PFSK-1 (cell line): ENCODE data around the gene MAN2A2.

ENCODE experiments used
- FOXP2 ChIP-seq: optimal IDR thresholded peaks from 2 replicates; pipeline ENCODE3; 2011; ENCODE audit warnings: borderline replicate concordance, control low read depth, inconsistent platforms; ENCODE audit not compliant: insufficient read depth; ENCODE audit errors: extremely low read length, extremely low read depth
- POLR2AphosphoS5 ChIP-seq: IDR thresholded peaks from 2 replicates; pipeline ENCODE4 v1.6.1; 2012; ENCODE audit warnings: low read depth, mild to moderate bottlenecking, control low read depth, low read length, moderate library complexity
- SIN3A ChIP-seq: IDR thresholded peaks from 2 replicates; pipeline ENCODE4 v1.6.1; 2012; ENCODE audit warnings: mild to moderate bottlenecking, low read length, moderate library complexity, borderline replicate concordance; ENCODE audit not compliant: insufficient read depth
- TAF1 ChIP-seq: IDR thresholded peaks from 2 replicates; pipeline ENCODE4 v1.6.1; 2012; ENCODE audit warnings: low read length, control low read depth, borderline replicate concordance; ENCODE audit not compliant: insufficient read depth
- TF ChIP-seq, protein P1 (sequence below), 2 experiments: IDR thresholded peaks; 2 replicates each; pipeline versions ENCODE4 v1.6.1 to v1.8.0; 2011 to 2012; ENCODE audit warnings: low read depth in 2 of 2, low read length in 2 of 2, control low read depth in 1 of 2, inconsistent platforms in 1 of 2, mild to moderate bottlenecking in 1 of 2, moderate library complexity in 1 of 2; ENCODE audit not compliant: insufficient read depth in 1 of 2

Gene MAN2A2

GRCh38 chr15:90864507-90864906 lies 38.6 kb upstream of the MAN2A2 start:
- TF ChIP-seq SIN3A (no peak), POLR2AphosphoS5 (no peak), FOXP2 (no peak), TAF1 (no peak)
- TF ChIP-seq, protein P1, sequence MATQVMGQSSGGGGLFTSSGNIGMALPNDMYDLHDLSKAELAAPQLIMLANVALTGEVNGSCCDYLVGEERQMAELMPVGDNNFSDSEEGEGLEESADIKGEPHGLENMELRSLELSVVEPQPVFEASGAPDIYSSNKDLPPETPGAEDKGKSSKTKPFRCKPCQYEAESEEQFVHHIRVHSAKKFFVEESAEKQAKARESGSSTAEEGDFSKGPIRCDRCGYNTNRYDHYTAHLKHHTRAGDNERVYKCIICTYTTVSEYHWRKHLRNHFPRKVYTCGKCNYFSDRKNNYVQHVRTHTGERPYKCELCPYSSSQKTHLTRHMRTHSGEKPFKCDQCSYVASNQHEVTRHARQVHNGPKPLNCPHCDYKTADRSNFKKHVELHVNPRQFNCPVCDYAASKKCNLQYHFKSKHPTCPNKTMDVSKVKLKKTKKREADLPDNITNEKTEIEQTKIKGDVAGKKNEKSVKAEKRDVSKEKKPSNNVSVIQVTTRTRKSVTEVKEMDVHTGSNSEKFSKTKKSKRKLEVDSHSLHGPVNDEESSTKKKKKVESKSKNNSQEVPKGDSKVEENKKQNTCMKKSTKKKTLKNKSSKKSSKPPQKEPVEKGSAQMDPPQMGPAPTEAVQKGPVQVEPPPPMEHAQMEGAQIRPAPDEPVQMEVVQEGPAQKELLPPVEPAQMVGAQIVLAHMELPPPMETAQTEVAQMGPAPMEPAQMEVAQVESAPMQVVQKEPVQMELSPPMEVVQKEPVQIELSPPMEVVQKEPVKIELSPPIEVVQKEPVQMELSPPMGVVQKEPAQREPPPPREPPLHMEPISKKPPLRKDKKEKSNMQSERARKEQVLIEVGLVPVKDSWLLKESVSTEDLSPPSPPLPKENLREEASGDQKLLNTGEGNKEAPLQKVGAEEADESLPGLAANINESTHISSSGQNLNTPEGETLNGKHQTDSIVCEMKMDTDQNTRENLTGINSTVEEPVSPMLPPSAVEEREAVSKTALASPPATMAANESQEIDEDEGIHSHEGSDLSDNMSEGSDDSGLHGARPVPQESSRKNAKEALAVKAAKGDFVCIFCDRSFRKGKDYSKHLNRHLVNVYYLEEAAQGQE (IDR thresholded peaks at IDR 0.05; ENCODE audit: insufficient read depth in 1 of 2, low read depth in 2 of 2, low read length in 2 of 2), result no peak

- TF ChIP-seq TAF1 (no peak), SIN3A (no peak), POLR2AphosphoS5 (no peak), FOXP2 (no peak)
- TF ChIP-seq, protein P1 (IDR thresholded peaks at IDR 0.05; ENCODE audit: insufficient read depth in 1 of 2, low read depth in 2 of 2, low read length in 2 of 2), result no peak
Observed at GRCh38 chr15:90865702-90866101, 37.4 kb upstream of the MAN2A2 start.

- TF ChIP-seq TAF1 (no peak), SIN3A (no peak), POLR2AphosphoS5 (no peak), FOXP2 (no peak)
- TF ChIP-seq, protein P1 (IDR thresholded peaks at IDR 0.05; ENCODE audit: insufficient read depth in 1 of 2, low read depth in 2 of 2, low read length in 2 of 2), result no peak
Observed at GRCh38 chr15:90866161-90866715, 36.9 kb upstream of the MAN2A2 start.

DNA sequence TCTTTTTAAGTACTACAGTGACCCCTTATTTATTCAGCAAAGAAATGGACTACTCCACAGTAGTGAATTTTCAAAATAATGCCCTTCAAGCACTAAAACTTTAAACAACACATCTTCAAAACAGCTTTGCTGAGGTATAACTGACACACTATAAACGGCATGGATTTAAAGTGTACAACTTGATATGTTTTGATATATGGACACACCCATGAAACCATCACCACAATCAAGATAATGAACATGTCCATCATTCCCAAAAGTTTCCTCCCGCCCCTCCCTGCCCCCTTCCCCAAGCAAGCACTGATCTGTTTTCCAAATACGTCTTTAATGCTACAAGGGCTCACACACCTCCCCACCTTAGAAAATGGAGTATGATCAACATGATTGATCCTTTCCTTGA lies 36.3 kb upstream of the MAN2A2 start:
- TF ChIP-seq POLR2AphosphoS5, result no peak
- TF ChIP-seq TAF1, result no peak
- no peak for TF ChIP-seq FOXP2
- no peak for TF ChIP-seq SIN3A
- TF ChIP-seq, protein P1 (IDR thresholded peaks at IDR 0.05; ENCODE audit: insufficient read depth in 1 of 2, low read depth in 2 of 2, low read length in 2 of 2), result no peak
